GM23338 (cell line): ENCODE data around the gene IRF6. TPM values are rescaled to one million over a fixed set of nuclear protein-coding genes. Genes with fewer than 3 reads are reported as not detected.

Source experiments
- ATAC-seq: fragments of 200-7000 bp; cut with Tn5 transposase; 3 replicates; pipeline ENCODE4 v1.9.1; 2020
- DNase-seq: peaks from one replicate; pipeline ENCODE4 v3.0.0-alpha.2; 2015; ENCODE audit warnings: low spot score
- H2AFZ ChIP-seq: fragments of 200-600 bp; sonication (generic); 2 replicates; pipeline ENCODE4 v1.8.0; 2016; ENCODE audit warnings: antibody characterized with exemption, mild to moderate bottlenecking, moderate library complexity
- H3F3A ChIP-seq: fragments of 200-600 bp; sonication (generic); replicated peaks from 2 replicates; pipeline ENCODE4 v1.8.0; 2017; ENCODE audit warnings: antibody characterized with exemption, mixed run types, low read depth
- H3K27ac ChIP-seq: fragments of 200-600 bp; sonication (generic); 2 replicates; pipeline ENCODE4 v1.6.1; 2016; ENCODE audit warnings: low read depth
- H3K27me3 ChIP-seq: fragments of 200-600 bp; sonication (generic); 2 replicates; pipeline ENCODE4 v1.8.0; 2016; ENCODE audit warnings: mild to moderate bottlenecking, mixed run types, moderate library complexity; ENCODE audit not compliant: insufficient read depth
- H3K36me3 ChIP-seq: fragments of 200-600 bp; sonication (generic); 2 replicates; pipeline ENCODE4 v1.8.0; 2016; ENCODE audit warnings: mild to moderate bottlenecking; ENCODE audit not compliant: insufficient read depth
- H3K4me1 ChIP-seq: fragments of 200-600 bp; sonication (generic); 2 replicates; pipeline ENCODE4 v1.8.0; 2016; ENCODE audit warnings: mild to moderate bottlenecking, moderate library complexity; ENCODE audit not compliant: insufficient read depth
- H3K4me2 ChIP-seq: fragments of 200-600 bp; sonication (generic); 2 replicates; pipeline ENCODE4 v1.7.1; 2017; ENCODE audit warnings: mixed run types
- H3K4me3 ChIP-seq: fragments of 200-600 bp; sonication (generic); 2 replicates; pipeline ENCODE4 v1.6.1; 2016; ENCODE audit warnings: mixed run types
- H3K79me2 ChIP-seq: fragments of 200-600 bp; sonication (generic); replicated peaks from 2 replicates; pipeline ENCODE4 v1.8.0; 2017; ENCODE audit warnings: mild to moderate bottlenecking; ENCODE audit not compliant: insufficient read depth
- H3K9me2 ChIP-seq: fragments of 200-600 bp; sonication (generic); 2 replicates; pipeline ENCODE4 v1.8.0; 2017; ENCODE audit not compliant: insufficient read depth
- H4K20me1 ChIP-seq: fragments of 200-600 bp; sonication (generic); replicated peaks from 2 replicates; pipeline ENCODE4 v1.8.0; 2017; ENCODE audit warnings: mild to moderate bottlenecking; ENCODE audit not compliant: insufficient read depth
- H3K27ac Mint-ChIP-seq: 2 replicates; pipeline ENCODE4 v1.8.0; 2020; ENCODE audit warnings: inconsistent platforms, mild to moderate bottlenecking, moderate library complexity, mixed read lengths
- H3K27me3 Mint-ChIP-seq: 3 replicates; pipeline ENCODE4 v1.8.0; 2022; ENCODE audit warnings: low read depth, mild to moderate bottlenecking, moderate library complexity, mixed read lengths, inconsistent platforms; ENCODE audit not compliant: insufficient read depth, poor library complexity
- H3K36me3 Mint-ChIP-seq: 3 replicates; pipeline ENCODE4 v1.8.0; 2021; ENCODE audit warnings: low read depth, mild to moderate bottlenecking, inconsistent platforms, moderate library complexity, mixed read lengths
- H3K4me1 Mint-ChIP-seq: 3 replicates; pipeline ENCODE4 v1.8.0; 2020; ENCODE audit warnings: mild to moderate bottlenecking, inconsistent platforms, mixed read lengths
- H3K4me3 Mint-ChIP-seq: 3 replicates; pipeline ENCODE4 v1.8.0; 2021; ENCODE audit warnings: moderate library complexity, mild to moderate bottlenecking, inconsistent platforms, mixed read lengths
- H3K9me3 Mint-ChIP-seq: 3 replicates; pipeline ENCODE4 v1.8.0; 2020; ENCODE audit warnings: moderate library complexity, mild to moderate bottlenecking, inconsistent platforms, mixed read lengths
- ETS1 ChIP-seq: IDR thresholded peaks from 2 replicates; pipeline ENCODE4 v1.6.1; 2016; ENCODE audit warnings: antibody characterized with exemption
- EZH2 ChIP-seq: fragments of 200-600 bp; sonication (generic); IDR thresholded peaks from one replicate; pipeline ENCODE4 v1.8.0; 2017; ENCODE audit warnings: antibody characterized with exemption, mild to moderate bottlenecking, low read depth; ENCODE audit not compliant: unreplicated experiment
- EZH2phosphoT487 ChIP-seq: fragments of 200-600 bp; sonication (generic); IDR thresholded peaks from one replicate; pipeline ENCODE4 v1.8.1; 2018; ENCODE audit warnings: antibody characterized with exemption; ENCODE audit not compliant: unreplicated experiment
- JUNB ChIP-seq: IDR thresholded peaks from one replicate; pipeline ENCODE4 v1.6.1; 2016; ENCODE audit warnings: antibody characterized with exemption; ENCODE audit not compliant: unreplicated experiment
- NANOG ChIP-seq: IDR thresholded peaks from 2 replicates; pipeline ENCODE4 v1.6.1; 2016; ENCODE audit warnings: antibody characterized with exemption, borderline replicate concordance
- POLR2AphosphoS5 ChIP-seq: IDR thresholded peaks from 2 replicates; pipeline ENCODE4 v1.6.1; 2016; ENCODE audit warnings: antibody characterized with exemption, low read depth
- STAT1 ChIP-seq: IDR thresholded peaks from one replicate; pipeline ENCODE4 v1.6.1; 2016; ENCODE audit warnings: antibody characterized with exemption; ENCODE audit not compliant: unreplicated experiment
- ZNF114 ChIP-seq: fragments of 250-450 bp; sonication (Bioruptor Pico); IDR thresholded peaks from 2 replicates; pipeline ENCODE4 v1.5.0; 2020; ENCODE audit warnings: mild to moderate bottlenecking, moderate library complexity
- ZNF331 ChIP-seq: fragments of 250-450 bp; sonication (Bioruptor Pico); IDR thresholded peaks from 2 replicates; pipeline ENCODE4 v1.5.0; 2020; ENCODE audit warnings: low read depth, mild to moderate bottlenecking, moderate library complexity
- polyA plus RNA-seq: library from polyadenylated mRNA; unstranded; fragments of >200 nt; fragmentation: Nextera tagmentation; extraction: Ambion mirVana; gene quantifications from 2 replicates; pipeline ENCODE4 v1.2.1, GENCODE V29; 2016
- total RNA-seq: library from RNA; depleted of rRNA; stranded (reverse); fragments of >200 nt; shearing (Covaris generic); gene quantifications from 2 replicates; pipeline ENCODE4 v1.2.3, GENCODE V29; 2014
- TF ChIP-seq, protein P1 (sequence below): fragments of 250-450 bp; sonication (Bioruptor Pico); IDR thresholded peaks from 2 replicates; pipeline ENCODE4 v1.5.0; 2020; ENCODE audit warnings: mild to moderate bottlenecking, moderate library complexity
- TF ChIP-seq, protein P2 (sequence below), 2 experiments: fragments of 200-600 bp in 1 of 2; sonication (generic) in 1 of 2; conservative IDR thresholded peaks; 2 replicates each; pipeline versions ENCODE4 v1.5.1 to v1.6.1; 2016 to 2017; ENCODE audit warnings: antibody characterized with exemption in 2 of 2, low read depth in 2 of 2, mild to moderate bottlenecking in 2 of 2, moderate library complexity in 1 of 2
- TF ChIP-seq, protein P3 (sequence below): IDR thresholded peaks from one replicate; pipeline ENCODE4 v1.6.1; 2018; ENCODE audit warnings: antibody characterized with exemption; ENCODE audit not compliant: unreplicated experiment

Gene IRF6
- total and polyA plus RNA-seq, 2 experiments from 2014 or later = 4.6 to 11.7 TPM

DNA sequence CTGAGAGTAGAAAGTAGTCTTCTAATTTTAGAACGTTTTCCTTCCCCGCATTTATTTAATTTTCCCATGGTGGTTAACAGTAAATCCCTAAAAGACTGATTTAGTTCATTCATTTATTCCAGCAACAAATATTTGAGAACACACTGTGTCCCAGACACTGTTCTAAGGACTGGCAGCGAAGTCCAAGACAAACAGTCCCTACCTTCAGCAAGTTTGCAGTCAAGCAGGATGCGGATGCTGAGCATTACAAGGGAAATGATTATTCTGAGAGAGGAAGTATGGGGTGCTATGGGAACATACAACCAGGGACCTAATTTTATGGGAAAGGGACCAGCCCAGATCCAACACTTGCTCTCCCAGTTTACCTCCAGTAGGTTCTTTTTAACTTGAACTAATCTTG, 20.4 kb downstream of the IRF6 start:
- no peaks in the 10 kb centered on the region for H3K9me2 ChIP-seq
- no peak overlapping the region for H3K4me2 ChIP-seq
- H3K36me3 Mint-ChIP-seq = peaks cover 9% of the 10 kb centered on the region
- peaks cover 4% of the 10 kb centered on the region; the same call in 1 of the 2 replicates for H3K4me1 ChIP-seq
- no peak overlapping the region for H3K27ac ChIP-seq
- H3K4me3 ChIP-seq = no peak overlapping the region
- no peaks in the 10 kb centered on the region for H3K27me3 ChIP-seq
- ATAC-seq = no peak
- no peaks in the 10 kb centered on the region for H4K20me1 ChIP-seq
- no peak overlapping the region for H2AFZ ChIP-seq
- no peak overlapping the region for H3K27ac Mint-ChIP-seq
- peaks cover 4% of the 10 kb centered on the region for H3K27me3 Mint-ChIP-seq
- no peaks in the 10 kb centered on the region for H3F3A ChIP-seq
- H3K9me3 Mint-ChIP-seq = peaks cover 2% of the 10 kb centered on the region; the same call in 1 of the 3 replicates
- no peak for DNase-seq
- TF ChIP-seq, protein P1, sequence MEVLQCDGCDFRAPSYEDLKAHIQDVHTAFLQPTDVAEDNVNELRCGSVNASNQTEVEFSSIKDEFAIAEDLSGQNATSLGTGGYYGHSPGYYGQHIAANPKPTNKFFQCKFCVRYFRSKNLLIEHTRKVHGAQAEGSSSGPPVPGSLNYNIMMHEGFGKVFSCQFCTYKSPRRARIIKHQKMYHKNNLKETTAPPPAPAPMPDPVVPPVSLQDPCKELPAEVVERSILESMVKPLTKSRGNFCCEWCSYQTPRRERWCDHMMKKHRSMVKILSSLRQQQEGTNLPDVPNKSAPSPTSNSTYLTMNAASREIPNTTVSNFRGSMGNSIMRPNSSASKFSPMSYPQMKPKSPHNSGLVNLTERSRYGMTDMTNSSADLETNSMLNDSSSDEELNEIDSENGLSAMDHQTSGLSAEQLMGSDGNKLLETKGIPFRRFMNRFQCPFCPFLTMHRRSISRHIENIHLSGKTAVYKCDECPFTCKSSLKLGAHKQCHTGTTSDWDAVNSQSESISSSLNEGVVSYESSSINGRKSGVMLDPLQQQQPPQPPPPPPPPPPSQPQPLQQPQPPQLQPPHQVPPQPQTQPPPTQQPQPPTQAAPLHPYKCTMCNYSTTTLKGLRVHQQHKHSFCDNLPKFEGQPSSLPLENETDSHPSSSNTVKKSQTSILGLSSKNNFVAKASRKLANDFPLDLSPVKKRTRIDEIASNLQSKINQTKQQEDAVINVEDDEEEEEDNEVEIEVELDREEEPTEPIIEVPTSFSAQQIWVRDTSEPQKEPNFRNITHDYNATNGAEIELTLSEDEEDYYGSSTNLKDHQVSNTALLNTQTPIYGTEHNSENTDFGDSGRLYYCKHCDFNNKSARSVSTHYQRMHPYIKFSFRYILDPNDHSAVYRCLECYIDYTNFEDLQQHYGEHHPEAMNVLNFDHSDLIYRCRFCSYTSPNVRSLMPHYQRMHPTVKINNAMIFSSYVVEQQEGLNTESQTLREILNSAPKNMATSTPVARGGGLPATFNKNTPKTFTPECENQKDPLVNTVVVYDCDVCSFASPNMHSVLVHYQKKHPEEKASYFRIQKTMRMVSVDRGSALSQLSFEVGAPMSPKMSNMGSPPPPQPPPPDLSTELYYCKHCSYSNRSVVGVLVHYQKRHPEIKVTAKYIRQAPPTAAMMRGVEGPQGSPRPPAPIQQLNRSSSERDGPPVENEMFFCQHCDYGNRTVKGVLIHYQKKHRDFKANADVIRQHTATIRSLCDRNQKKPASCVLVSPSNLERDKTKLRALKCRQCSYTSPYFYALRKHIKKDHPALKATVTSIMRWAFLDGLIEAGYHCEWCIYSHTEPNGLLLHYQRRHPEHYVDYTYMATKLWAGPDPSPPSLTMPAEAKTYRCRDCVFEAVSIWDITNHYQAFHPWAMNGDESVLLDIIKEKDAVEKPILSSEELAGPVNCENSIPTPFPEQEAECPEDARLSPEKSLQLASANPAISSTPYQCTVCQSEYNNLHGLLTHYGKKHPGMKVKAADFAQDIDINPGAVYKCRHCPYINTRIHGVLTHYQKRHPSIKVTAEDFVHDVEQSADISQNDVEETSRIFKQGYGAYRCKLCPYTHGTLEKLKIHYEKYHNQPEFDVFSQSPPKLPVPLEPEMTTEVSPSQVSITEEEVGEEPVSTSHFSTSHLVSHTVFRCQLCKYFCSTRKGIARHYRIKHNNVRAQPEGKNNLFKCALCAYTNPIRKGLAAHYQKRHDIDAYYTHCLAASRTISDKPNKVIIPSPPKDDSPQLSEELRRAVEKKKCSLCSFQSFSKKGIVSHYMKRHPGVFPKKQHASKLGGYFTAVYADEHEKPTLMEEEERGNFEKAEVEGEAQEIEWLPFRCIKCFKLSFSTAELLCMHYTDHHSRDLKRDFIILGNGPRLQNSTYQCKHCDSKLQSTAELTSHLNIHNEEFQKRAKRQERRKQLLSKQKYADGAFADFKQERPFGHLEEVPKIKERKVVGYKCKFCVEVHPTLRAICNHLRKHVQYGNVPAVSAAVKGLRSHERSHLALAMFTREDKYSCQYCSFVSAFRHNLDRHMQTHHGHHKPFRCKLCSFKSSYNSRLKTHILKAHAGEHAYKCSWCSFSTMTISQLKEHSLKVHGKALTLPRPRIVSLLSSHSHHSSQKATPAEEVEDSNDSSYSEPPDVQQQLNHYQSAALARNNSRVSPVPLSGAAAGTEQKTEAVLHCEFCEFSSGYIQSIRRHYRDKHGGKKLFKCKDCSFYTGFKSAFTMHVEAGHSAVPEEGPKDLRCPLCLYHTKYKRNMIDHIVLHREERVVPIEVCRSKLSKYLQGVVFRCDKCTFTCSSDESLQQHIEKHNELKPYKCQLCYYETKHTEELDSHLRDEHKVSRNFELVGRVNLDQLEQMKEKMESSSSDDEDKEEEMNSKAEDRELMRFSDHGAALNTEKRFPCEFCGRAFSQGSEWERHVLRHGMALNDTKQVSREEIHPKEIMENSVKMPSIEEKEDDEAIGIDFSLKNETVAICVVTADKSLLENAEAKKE (CRISPR knock-in tag) = no peak
- TF ChIP-seq STAT1 (no peak), POLR2AphosphoS5 (no peak), ZNF331 (CRISPR knock-in tag) (no peak), EZH2phosphoT487 (no peak), EZH2 (no peak), JUNB (no peak), ETS1 (no peak), NANOG (no peak), ZNF114 (CRISPR knock-in tag) (no peak)
- TF ChIP-seq, protein P2, sequence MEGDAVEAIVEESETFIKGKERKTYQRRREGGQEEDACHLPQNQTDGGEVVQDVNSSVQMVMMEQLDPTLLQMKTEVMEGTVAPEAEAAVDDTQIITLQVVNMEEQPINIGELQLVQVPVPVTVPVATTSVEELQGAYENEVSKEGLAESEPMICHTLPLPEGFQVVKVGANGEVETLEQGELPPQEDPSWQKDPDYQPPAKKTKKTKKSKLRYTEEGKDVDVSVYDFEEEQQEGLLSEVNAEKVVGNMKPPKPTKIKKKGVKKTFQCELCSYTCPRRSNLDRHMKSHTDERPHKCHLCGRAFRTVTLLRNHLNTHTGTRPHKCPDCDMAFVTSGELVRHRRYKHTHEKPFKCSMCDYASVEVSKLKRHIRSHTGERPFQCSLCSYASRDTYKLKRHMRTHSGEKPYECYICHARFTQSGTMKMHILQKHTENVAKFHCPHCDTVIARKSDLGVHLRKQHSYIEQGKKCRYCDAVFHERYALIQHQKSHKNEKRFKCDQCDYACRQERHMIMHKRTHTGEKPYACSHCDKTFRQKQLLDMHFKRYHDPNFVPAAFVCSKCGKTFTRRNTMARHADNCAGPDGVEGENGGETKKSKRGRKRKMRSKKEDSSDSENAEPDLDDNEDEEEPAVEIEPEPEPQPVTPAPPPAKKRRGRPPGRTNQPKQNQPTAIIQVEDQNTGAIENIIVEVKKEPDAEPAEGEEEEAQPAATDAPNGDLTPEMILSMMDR (conservative IDR thresholded peaks at IDR 0.05; ENCODE audit: low read depth in 2 of 2) = no peak
- TF ChIP-seq, protein P3, sequence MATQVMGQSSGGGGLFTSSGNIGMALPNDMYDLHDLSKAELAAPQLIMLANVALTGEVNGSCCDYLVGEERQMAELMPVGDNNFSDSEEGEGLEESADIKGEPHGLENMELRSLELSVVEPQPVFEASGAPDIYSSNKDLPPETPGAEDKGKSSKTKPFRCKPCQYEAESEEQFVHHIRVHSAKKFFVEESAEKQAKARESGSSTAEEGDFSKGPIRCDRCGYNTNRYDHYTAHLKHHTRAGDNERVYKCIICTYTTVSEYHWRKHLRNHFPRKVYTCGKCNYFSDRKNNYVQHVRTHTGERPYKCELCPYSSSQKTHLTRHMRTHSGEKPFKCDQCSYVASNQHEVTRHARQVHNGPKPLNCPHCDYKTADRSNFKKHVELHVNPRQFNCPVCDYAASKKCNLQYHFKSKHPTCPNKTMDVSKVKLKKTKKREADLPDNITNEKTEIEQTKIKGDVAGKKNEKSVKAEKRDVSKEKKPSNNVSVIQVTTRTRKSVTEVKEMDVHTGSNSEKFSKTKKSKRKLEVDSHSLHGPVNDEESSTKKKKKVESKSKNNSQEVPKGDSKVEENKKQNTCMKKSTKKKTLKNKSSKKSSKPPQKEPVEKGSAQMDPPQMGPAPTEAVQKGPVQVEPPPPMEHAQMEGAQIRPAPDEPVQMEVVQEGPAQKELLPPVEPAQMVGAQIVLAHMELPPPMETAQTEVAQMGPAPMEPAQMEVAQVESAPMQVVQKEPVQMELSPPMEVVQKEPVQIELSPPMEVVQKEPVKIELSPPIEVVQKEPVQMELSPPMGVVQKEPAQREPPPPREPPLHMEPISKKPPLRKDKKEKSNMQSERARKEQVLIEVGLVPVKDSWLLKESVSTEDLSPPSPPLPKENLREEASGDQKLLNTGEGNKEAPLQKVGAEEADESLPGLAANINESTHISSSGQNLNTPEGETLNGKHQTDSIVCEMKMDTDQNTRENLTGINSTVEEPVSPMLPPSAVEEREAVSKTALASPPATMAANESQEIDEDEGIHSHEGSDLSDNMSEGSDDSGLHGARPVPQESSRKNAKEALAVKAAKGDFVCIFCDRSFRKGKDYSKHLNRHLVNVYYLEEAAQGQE = no peak
- peaks cover 9% of the 10 kb centered on the region for H3K4me1 Mint-ChIP-seq
- no peak overlapping the region for H3K4me3 Mint-ChIP-seq
- no peaks in the 10 kb centered on the region for H3K36me3 ChIP-seq
- H3K79me2 ChIP-seq = no peaks in the 10 kb centered on the region; the same call in 1 of the 2 replicates
